Ascending aorta (tissue), 2 donors: ENCODE measurements around the gene ARPC1B. TPM values are rescaled to one million over a fixed set of nuclear protein-coding genes. Genes with fewer than 3 reads are reported as not detected.
"Not testable (repeated sequence)": the region's sequence is repeated elsewhere in the genome, so short reads cannot be mapped to it uniquely, and the experiment has no call there.

Experiments used
- DNase-seq, 2 donors: peaks; one replicate each; pipeline ENCODE4 v3.0.0-alpha.2; 2019; ENCODE audit warnings: low spot score in 2 of 2
- H3K27ac ChIP-seq, 2 donors: fragments of 200-600 bp; sonication (generic); one replicate each; pipeline ENCODE4 v1.5.1; 2016 to 2017; ENCODE audit warnings: mild to moderate bottlenecking in 1 of 2
- H3K27me3 ChIP-seq: fragments of 200-600 bp; sonication (generic); one replicate; pipeline ENCODE4 v1.5.1; 2017
- H3K36me3 ChIP-seq, 2 donors: fragments of 200-600 bp; sonication (generic); one replicate each; pipeline ENCODE4 v1.5.1; 2016
- H3K4me1 ChIP-seq, 2 donors: fragments of 200-600 bp; sonication (generic); one replicate each; pipeline ENCODE4 v1.5.1; 2016 to 2017; ENCODE audit warnings: mild to moderate bottlenecking in 1 of 2
- H3K4me3 ChIP-seq, 2 donors: fragments of 200-600 bp; sonication (generic); one replicate each; pipeline ENCODE4 v1.5.1; 2016 to 2017; ENCODE audit warnings: mild to moderate bottlenecking in 1 of 2
- H3K9me3 ChIP-seq, 2 donors: fragments of 200-600 bp; sonication (generic); one replicate each; pipeline ENCODE4 v1.5.1; 2016
- CTCF ChIP-seq, 3 experiments: fragments of 200-600 bp in 2 of 3; fragments of 450-650 bp in 1 of 3; sonication (generic) in 2 of 3; IDR thresholded peaks; one replicate each; pipeline ENCODE4 v1.5.1; 2016 to 2019; ENCODE audit warnings: antibody characterized with exemption in 3 of 3, mild to moderate bottlenecking in 1 of 3, moderate library complexity in 1 of 3
- intact Hi-C: fragments of 100-400 bp; cut with DNase I; formaldehyde crosslinking; loops from one replicate; pipeline ENCODE4 v1.15.1; 2023
- total RNA-seq: library from RNA; depleted of rRNA; stranded (reverse); fragments of >200 nt; gene quantifications from one replicate; pipeline ENCODE4 v1.1.0, GENCODE V29; 2016

The ARPC1B gene
- total RNA-seq, 1 donor from 2014 or later, result 360 TPM

GRCh38 chr7:99355098-99355497 is 19.4 kb upstream of the ARPC1B start:
- intact Hi-C loops, result no loop called here
- Histone ChIP-seq H3K27me3 (no peaks in the 10 kb centered on the region), H3K4me3 (no peak overlapping the region), H3K4me1 (no peaks in the 10 kb centered on the region), H3K27ac (no peak overlapping the region), H3K36me3 (peaks cover 94 to 98% of the 10 kb centered on the region in 2 donors), H3K9me3 (no peaks in the 10 kb centered on the region)
- no peak for DNase-seq
- TF ChIP-seq CTCF (IDR thresholded peaks at IDR 0.05), result no peak

GRCh38 chr7:99357701-99358490 is 16.6 kb upstream of the ARPC1B start:
- no peaks in the 10 kb centered on the region for H3K27me3 ChIP-seq
- no peak for TF ChIP-seq CTCF (IDR thresholded peaks at IDR 0.05)
- peaks cover 90 to 97% of the 10 kb centered on the region in 2 donors for H3K36me3 ChIP-seq
- H3K4me1 ChIP-seq, result no peaks in the 10 kb centered on the region
- no peak for DNase-seq
- H3K9me3 ChIP-seq, result no peaks in the 10 kb centered on the region
- H3K27ac ChIP-seq, result no peak overlapping the region
- intact Hi-C loops, result no loop called here
- no peak overlapping the region for H3K4me3 ChIP-seq

- intact Hi-C loops, H3K4me1 ChIP-seq, H3K9me3 ChIP-seq, H3K27ac ChIP-seq, H3K4me3 ChIP-seq, DNase-seq, H3K27me3 ChIP-seq: not testable (repeated sequence)
- H3K36me3 ChIP-seq, result peaks cover 91 to 97% of the 10 kb centered on the region in 2 donors
Measured at GRCh38 chr7:99358521-99358920, 16.0 kb upstream of the ARPC1B start.

DNA sequence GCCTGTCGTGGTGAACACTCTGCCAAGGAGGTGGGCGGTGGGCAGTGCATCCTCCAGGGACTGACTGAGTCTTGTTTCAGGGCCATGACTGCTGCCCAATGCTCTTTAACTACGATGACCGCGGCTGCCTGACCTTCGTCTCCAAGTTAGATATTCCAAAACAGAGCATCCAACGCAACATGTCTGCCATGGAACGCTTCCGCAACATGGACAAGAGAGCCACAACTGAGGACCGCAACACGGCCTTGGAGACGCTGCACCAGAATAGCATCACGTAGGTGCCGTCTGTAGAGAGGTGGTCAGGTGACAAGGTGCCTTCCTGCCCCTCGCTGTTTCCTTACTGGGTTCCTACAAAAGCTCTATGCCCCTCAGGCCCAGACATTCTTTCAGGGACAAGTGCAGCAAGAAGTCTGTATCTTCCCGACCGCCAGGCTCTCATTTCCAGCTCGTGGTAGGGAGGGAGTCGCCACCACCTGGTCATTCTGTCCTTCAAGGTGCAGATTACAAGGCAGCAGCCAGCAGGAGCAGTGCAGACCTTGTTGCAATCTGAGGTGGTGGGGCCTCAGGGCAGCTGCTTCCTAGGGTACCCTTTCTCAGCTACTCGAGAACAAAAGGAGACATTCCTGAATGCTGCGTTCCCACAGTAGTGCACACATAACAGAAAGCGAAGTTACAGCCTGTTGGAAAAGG is 14.9 kb upstream of the ARPC1B start:
- Histone ChIP-seq H3K27ac (no peak overlapping the region), H3K4me3 (no peak overlapping the region), H3K4me1 (no peaks in the 10 kb centered on the region), H3K36me3 (peaks cover 91 to 97% of the 10 kb centered on the region in 2 donors), H3K9me3 (no peaks in the 10 kb centered on the region), H3K27me3 (no peaks in the 10 kb centered on the region)
- intact Hi-C loops, result no loop called here
- DNase-seq, result no peak
- no peak for TF ChIP-seq CTCF (IDR thresholded peaks at IDR 0.05)

- Histone ChIP-seq H3K36me3 (peaks cover 89 to 96% of the 10 kb centered on the region in 2 donors), H3K27me3 (no peaks in the 10 kb centered on the region)
Measured at GRCh38 chr7:99362801-99363200, 11.7 kb upstream of the ARPC1B start.

More at GRCh38 chr7:99362801-99363200, 11.7 kb upstream of the ARPC1B start:
- Histone ChIP-seq H3K27ac (no peak overlapping the region), H3K4me3 (no peak overlapping the region), H3K9me3 (no peaks in the 10 kb centered on the region), H3K4me1 (no peaks in the 10 kb centered on the region)
- no peak for TF ChIP-seq CTCF (IDR thresholded peaks at IDR 0.05)
- intact Hi-C loops, result no loop called here
- no peak for DNase-seq
